HL-60 (cell line): ENCODE results near the gene WDR20.

Source experiments
- REST ChIP-seq: IDR thresholded peaks from 2 replicates; pipeline ENCODE4 v1.6.1; 2012; ENCODE audit warnings: low read depth; ENCODE audit not compliant: insufficient replicate concordance
- TF ChIP-seq, protein P1 (sequence below): IDR thresholded peaks from one replicate; pipeline ENCODE4 v1.5.1; 2011; ENCODE audit warnings: low read length, control low read depth, inconsistent platforms; ENCODE audit not compliant: insufficient read depth

GRCh38 chr14:102096569-102097188 is 43.0 kb upstream of the WDR20 start:
- TF ChIP-seq, protein P1, sequence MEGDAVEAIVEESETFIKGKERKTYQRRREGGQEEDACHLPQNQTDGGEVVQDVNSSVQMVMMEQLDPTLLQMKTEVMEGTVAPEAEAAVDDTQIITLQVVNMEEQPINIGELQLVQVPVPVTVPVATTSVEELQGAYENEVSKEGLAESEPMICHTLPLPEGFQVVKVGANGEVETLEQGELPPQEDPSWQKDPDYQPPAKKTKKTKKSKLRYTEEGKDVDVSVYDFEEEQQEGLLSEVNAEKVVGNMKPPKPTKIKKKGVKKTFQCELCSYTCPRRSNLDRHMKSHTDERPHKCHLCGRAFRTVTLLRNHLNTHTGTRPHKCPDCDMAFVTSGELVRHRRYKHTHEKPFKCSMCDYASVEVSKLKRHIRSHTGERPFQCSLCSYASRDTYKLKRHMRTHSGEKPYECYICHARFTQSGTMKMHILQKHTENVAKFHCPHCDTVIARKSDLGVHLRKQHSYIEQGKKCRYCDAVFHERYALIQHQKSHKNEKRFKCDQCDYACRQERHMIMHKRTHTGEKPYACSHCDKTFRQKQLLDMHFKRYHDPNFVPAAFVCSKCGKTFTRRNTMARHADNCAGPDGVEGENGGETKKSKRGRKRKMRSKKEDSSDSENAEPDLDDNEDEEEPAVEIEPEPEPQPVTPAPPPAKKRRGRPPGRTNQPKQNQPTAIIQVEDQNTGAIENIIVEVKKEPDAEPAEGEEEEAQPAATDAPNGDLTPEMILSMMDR: peak; percentile 62
- TF ChIP-seq REST: no peak
